Colon (tissue), 2 donors: ENCODE results near the gene ENDOD1.

ENCODE experiments used
- FAIRE-seq: peaks from 2 replicates; lab custom pipeline; 2012; peaks lifted over from hg19 to GRCh38; lab: Jason Lieb, UNC
- donor health status: control.
- donor health status: control.

ENDOD1 gene

GRCh38 chr11:95144313-95145235 is 54.9 kb downstream of the ENDOD1 start:
- FAIRE-seq: no peak

DNA sequence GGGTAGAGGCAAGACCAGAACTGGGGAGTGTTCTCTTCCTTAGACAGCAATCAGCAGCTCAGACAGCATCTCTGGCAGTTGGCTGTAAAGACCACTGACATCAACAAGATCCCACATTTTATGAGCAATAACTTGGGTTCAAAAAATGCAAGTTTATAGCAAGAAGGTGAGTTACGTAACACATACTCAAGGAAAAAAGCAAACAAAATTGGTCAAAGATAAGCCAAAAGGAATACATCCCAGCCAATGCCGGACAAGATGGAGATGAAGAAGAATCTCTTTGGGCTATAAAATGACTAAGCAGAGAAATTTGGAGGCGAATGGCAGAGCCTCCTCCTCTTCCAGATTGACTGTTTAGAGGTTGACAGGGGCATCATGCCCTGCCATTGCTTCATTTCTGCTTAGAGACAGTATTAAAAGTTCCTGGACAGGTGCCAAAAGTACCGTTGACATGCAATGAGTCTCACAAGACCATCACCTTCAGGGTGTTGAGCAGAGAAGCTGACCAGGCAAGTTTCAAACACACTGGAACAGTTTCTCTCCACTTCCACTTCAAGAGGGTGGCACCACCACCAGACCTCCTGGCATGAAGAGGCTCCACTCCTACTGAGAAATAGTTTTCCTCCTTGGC is 55.9 kb downstream of the ENDOD1 start:
- FAIRE-seq: no peak

DNA sequence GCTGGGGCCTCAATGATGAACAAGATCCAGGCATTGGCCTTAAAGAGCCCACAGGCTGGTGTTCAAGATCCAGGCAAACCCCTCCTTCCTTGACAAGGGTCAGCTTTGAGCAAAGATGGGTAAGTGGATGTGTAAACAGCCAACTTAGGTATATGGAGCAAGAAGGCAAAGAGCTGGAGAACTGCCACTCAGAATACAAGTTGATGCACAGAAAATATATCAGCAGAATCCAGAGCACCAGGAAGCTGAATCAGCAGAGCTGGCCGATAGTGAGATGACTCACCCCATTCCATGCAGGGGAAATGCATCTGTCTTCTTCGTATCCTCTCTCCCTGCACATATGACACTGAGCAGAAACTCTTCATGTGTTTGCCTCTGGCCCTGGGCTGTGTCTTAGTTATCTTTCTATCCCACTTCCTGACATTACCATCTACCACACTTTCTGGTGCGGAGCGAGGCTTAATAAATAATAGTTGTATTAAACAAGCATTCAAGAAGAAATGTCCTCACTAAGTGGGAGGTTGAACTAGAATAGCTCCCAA is 57.8 kb downstream of the ENDOD1 start:
- FAIRE-seq: no peak

DNA sequence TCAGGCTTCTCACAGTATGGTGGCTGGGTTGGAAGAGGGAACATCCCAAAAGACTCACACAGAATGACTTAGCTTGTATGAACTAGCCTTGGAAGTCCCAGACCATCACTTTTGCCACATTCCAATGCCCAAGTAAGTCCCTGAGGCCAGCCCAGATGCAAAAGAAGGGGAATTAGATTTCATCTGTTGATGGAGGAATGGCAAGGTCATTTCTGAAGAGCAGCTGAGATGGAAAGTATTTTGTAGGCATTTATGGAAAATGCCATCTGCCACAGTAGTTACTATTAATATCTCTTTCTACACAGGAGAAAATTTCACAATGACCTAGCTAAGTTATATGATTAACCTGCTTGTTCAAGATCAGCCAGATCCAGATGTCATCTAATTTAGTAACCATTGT is 58.8 kb downstream of the ENDOD1 start:
- FAIRE-seq: no peak

- FAIRE-seq: no peak
These were observed 59.3 kb downstream of the ENDOD1 start for GRCh38 chr11:95148938-95149337.

DNA sequence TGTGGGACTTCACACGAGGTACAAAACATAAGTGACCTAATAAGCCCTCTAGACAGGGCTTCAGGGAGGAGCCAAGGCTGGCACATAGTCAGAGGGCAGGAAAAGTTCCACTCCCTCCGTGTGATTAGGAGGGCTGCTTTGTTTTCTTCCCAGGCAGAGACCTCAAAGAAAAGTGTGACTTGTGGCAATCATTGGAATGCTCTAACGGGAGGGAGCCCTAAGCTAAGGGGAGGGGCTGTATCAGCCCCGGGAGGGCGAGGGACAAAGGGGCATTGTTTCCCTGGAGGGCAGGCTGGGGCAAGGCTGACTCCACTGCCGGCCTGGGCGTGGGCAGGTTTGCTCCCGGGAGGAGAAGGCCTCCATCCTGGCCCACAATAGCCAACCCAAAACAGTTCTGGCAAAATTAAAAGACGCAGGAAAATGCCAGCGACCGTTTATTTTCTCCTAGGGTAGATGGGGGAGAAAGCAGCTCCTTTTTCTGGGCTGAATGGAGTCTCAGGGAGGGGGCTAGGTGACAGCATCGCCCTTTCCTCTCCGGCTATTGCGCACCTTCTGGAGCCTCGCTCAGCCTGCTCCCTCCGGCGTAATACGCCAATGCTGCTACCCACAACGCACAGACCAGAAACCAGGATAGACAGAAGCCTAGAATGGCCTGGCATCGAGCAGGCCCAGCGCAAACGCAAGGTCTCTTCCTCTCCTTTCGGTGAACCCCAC is 60.2 kb downstream of the ENDOD1 start:
- no peak for FAIRE-seq

DNA sequence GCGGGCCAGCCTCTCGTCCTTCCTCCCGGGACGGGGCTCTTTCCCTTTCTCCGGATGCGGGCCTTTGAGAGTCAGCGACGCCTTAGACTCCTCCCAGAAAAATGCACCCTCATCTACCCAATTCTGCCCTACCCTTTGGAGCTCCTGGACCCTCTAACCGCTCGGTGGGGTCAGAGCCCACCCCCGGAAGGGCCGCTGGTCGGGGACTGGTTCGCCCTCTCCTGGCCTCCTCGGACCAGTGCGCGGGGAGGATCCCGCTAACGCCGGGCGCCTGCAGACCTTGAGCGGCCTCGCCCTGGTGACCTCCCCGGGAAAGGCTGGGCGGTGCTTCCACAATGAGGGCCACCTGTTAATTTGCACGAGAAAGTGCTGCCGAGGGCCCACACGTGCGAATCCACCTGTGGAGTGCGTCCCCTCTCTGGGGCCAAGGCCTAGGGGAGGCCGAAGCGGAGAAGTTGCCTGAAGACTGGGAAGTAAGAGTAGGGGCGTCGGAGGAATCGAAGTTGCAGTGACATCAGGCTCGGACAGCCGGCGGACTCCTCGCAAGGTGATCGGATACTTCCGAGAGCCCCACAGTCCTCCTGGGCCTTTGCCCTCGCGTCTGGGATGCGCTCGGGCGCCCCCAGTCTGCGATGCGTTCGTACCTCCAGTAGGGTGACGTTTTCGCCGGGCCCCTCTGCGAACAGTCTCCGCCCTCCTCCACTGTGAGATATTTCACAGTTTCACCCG is 61.5 kb downstream of the ENDOD1 start:
- no peak for FAIRE-seq

GRCh38 chr11:95152876-95153856 is 63.5 kb downstream of the ENDOD1 start:
- no peak for FAIRE-seq

GRCh38 chr11:95153857-95154246 is 64.2 kb downstream of the ENDOD1 start:
- no peak for FAIRE-seq

DNA sequence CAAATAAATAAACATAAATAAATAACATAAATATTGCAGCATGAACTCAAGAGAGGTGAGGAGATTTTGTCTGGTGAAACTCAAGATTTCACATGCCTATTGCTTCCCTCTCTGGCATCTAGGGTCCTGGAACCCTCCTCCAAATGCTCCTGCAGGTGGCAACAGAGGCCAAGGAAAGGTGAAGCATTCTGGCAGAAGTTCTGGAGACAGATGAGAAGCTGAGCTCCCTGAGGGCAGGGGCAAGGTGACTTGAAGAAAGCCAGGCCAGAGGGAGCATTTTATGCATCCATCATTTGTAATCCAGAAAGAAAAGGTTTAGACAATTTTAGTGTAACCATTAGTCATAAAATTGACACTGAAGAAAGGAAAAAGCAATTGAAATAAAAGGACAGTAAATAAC is 64.9 kb downstream of the ENDOD1 start:
- FAIRE-seq: no peak

DNA sequence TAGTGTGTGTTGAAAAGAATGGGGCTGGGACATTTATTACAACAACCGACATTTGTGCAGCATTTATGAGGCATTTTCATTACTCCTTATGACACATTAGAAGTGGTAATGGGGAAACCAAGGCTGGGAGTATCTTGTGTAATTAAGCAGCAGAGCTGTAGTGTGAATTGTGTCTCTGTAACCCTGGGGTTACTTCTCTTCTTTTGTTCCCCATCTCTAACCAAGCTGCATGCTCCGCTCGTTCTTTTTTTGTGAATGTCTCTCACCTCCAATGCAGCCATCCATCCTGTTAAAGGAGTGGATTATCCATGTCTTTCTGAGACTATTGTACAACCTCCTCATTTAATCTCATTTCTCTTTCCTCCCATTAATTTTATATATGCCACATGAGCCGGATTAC is 65.7 kb downstream of the ENDOD1 start:
- FAIRE-seq: no peak

DNA sequence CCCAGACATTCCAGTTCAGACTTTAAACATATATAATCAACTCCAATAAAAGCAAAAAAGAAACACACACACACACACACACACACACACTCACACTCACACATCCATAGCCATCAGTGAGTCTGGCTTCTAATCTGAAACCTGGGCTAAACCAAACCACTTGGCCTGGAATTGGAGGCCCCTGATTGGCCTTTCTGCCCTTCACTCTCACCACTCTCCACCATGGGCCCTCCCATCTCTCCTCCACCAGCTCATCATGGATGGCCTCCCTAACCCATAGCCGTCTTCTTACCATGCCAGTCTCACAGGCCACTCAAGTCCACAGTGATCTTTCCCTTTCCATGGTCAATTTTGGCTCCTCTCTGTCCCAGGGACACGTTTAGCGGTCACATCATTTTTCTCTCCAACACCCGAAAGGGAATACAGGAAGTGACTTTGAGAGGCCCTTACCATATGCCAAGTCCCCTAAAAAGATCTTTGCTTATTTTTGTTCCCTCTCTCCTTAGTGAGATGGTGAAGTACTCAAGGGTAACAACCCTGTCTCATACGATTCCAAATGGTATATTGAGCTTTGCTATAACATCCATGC is 66.6 kb downstream of the ENDOD1 start:
- no peak for FAIRE-seq

- no peak for FAIRE-seq
These were observed 67.4 kb downstream of the ENDOD1 start for GRCh38 chr11:95156916-95157541.

DNA sequence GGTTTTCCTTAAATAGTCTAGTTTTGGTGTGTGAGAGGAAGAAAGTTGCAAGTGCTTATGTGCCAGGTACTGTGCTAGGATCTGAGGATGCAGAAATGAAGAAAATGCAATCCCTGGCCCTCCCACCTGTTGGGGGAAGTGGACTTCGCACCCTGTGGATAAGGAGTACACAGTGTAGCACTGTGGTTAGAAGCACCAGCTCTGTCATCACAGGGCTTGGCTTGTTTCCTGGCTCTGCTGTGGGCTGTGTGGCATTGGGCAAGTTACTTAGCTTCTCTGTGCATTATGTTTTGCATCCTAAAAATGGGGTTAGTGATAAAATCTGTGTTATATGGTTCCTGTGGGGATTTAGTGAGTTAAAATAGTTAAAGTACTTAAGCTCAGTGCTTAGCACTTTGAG is 68.2 kb downstream of the ENDOD1 start:
- no peak for FAIRE-seq

DNA sequence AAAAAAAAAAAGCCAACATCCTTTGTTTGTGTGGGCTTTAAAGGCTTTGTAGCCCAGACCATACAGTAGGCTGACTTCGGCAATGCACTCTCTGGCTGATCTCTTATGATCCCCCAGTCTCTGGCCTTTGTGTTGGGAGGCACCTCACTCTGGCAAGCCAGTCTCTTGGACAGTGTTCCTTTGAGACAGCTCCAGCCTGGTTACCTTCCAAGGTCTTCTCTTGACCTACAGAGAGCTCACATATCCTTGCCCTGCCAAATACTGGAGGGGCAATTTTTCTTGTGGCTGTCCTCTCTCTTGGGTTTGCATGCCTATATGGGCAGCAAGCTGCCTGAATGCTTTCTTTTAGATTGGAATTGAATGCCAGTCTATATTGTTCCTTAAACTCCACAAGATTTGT is 71.6 kb downstream of the ENDOD1 start:
- FAIRE-seq: no peak

- no peak for FAIRE-seq
These were observed 73.5 kb downstream of the ENDOD1 start for GRCh38 chr11:95163106-95163505.

GRCh38 chr11:95165638-95166037 is 76.0 kb downstream of the ENDOD1 start:
- no peak for FAIRE-seq

DNA sequence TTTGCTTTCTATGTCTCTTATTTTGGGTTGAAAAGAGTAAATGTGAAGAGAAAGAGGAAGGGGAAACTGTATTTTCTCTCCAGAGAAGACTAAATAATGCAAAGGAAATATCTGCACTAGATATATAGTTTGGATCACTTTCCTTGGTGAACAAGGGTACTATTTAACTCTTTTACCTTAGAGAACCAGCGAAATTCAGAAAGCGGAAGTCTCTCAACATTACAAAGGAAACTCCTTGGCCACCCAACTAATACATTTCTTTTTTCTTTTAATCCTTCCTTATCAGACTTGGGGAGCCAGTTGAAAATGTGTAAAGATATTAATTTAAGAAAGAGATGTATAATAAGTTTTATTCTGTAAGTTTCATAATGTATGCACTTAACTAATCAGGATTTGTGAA is 77.1 kb downstream of the ENDOD1 start:
- FAIRE-seq: no peak

GRCh38 chr11:95170294-95170693 is 80.6 kb downstream of the ENDOD1 start:
- no peak for FAIRE-seq

- no peak for FAIRE-seq
These were observed 86.3 kb downstream of the ENDOD1 start for GRCh38 chr11:95175818-95176380.
